Liver (tissue), 9 donors: ENCODE measurements around the gene TSSK2. TPM values are rescaled to one million over a fixed set of nuclear protein-coding genes. Genes with fewer than 3 reads are reported as not detected.

Experiments
- DNase-seq: peaks from one replicate; pipeline ENCODE4 v3.0.0-alpha.2; 2017; ENCODE audit warnings: low spot score
- H3K27ac ChIP-seq, 2 donors: one replicate each; pipeline ENCODE4 v1.7.0; 2013; ENCODE audit warnings: inconsistent platforms in 2 of 2, low read length in 2 of 2, control low read depth in 1 of 2, low read depth in 1 of 2, mild to moderate bottlenecking in 1 of 2
- H3K27me3 ChIP-seq, 4 donors: one replicate each; pipeline versions ENCODE4 v1.6.1 to v1.7.0; 2013; ENCODE audit warnings: low read length in 3 of 4, inconsistent platforms in 1 of 4, mild to moderate bottlenecking in 1 of 4, moderate library complexity in 1 of 4; ENCODE audit not compliant: control insufficient read depth in 4 of 4, insufficient read depth in 4 of 4
- H3K36me3 ChIP-seq, 4 donors: one replicate each; pipeline versions ENCODE4 v1.6.1 to v1.7.0; 2013; ENCODE audit warnings: low read length in 3 of 4, mild to moderate bottlenecking in 3 of 4, low read depth in 1 of 4, moderate library complexity in 1 of 4; ENCODE audit not compliant: control insufficient read depth in 4 of 4, insufficient read depth in 3 of 4
- H3K4me1 ChIP-seq, 4 donors: one replicate each; pipeline versions ENCODE4 v1.6.1 to v1.7.0; 2013; ENCODE audit warnings: low read length in 3 of 4, mild to moderate bottlenecking in 3 of 4, moderate library complexity in 1 of 4; ENCODE audit not compliant: control insufficient read depth in 4 of 4, insufficient read depth in 4 of 4
- H3K4me3 ChIP-seq, 3 donors: one replicate each; pipeline versions ENCODE4 v1.6.1 to v1.7.0; 2013; ENCODE audit warnings: low read length in 3 of 3, control low read depth in 1 of 3, low read depth in 1 of 3, mild to moderate bottlenecking in 1 of 3
- H3K9ac ChIP-seq, 2 donors: one replicate each; pipeline ENCODE4 v1.7.0; 2013; ENCODE audit warnings: low read length in 2 of 2, mild to moderate bottlenecking in 2 of 2, moderate library complexity in 2 of 2, control low read depth in 1 of 2, low read depth in 1 of 2
- H3K9me3 ChIP-seq, 4 donors: one replicate each; pipeline versions ENCODE4 v1.6.1 to v1.7.0; 2013; ENCODE audit warnings: low read length in 3 of 4; ENCODE audit not compliant: control insufficient read depth in 4 of 4
- ATF3 ChIP-seq: IDR thresholded peaks from 2 replicates; pipeline ENCODE4 v1.6.1; 2016; ENCODE audit warnings: antibody characterized with exemption
- CTCF ChIP-seq: fragments of 150-350 bp; IDR thresholded peaks from 2 replicates; pipeline ENCODE4 v1.5.1; 2017; ENCODE audit warnings: improper control_type of control experiment, low read depth, low read length; ENCODE audit not compliant: missing input control
- EGR1 ChIP-seq, 2 donors: IDR thresholded peaks; 2 replicates each; pipeline ENCODE4 v1.6.1; 2016 to 2018; ENCODE audit warnings: antibody characterized with exemption in 2 of 2, low read depth in 2 of 2
- FOXA1 ChIP-seq: IDR thresholded peaks from 2 replicates; pipeline ENCODE4 v1.6.1; 2016; ENCODE audit warnings: antibody characterized with exemption
- FOXA2 ChIP-seq: IDR thresholded peaks from 2 replicates; pipeline ENCODE4 v1.6.1; 2016; ENCODE audit warnings: antibody characterized with exemption
- GABPA ChIP-seq, 2 donors: IDR thresholded peaks in 1 of 2; conservative IDR thresholded peaks in 1 of 2; 2 replicates each; pipeline ENCODE4 v1.6.1; 2016; ENCODE audit warnings: antibody characterized with exemption in 2 of 2, mild to moderate bottlenecking in 1 of 2, moderate library complexity in 1 of 2
- HNF4A ChIP-seq, 2 donors: conservative IDR thresholded peaks; 2 replicates each; pipeline ENCODE4 v1.6.1; 2016; ENCODE audit warnings: antibody characterized with exemption in 2 of 2, mild to moderate bottlenecking in 2 of 2
- HNF4G ChIP-seq: IDR thresholded peaks from 2 replicates; pipeline ENCODE4 v1.6.1; 2016; ENCODE audit warnings: antibody characterized with exemption
- JUND ChIP-seq, 2 donors: IDR thresholded peaks; 2 replicates each; pipeline ENCODE4 v1.6.1; 2016; ENCODE audit warnings: antibody characterized with exemption in 2 of 2
- MAX ChIP-seq: IDR thresholded peaks from 2 replicates; pipeline ENCODE4 v1.6.1; 2016; ENCODE audit warnings: antibody characterized with exemption
- NR2F2 ChIP-seq: IDR thresholded peaks from 2 replicates; pipeline ENCODE4 v1.6.1; 2016; ENCODE audit warnings: antibody characterized with exemption
- RAD21 ChIP-seq, 2 donors: IDR thresholded peaks; 2 replicates each; pipeline ENCODE4 v1.6.1; 2016; ENCODE audit warnings: antibody characterized with exemption in 2 of 2, mild to moderate bottlenecking in 2 of 2
- REST ChIP-seq: IDR thresholded peaks from 2 replicates; pipeline ENCODE4 v1.6.1; 2016; ENCODE audit warnings: antibody characterized with exemption, mild to moderate bottlenecking
- RXRA ChIP-seq, 2 donors: IDR thresholded peaks; 2 replicates each; pipeline ENCODE4 v1.6.1; 2017 to 2018; ENCODE audit warnings: antibody characterized with exemption in 2 of 2, mild to moderate bottlenecking in 1 of 2
- SP1 ChIP-seq: IDR thresholded peaks from 2 replicates; pipeline ENCODE4 v1.6.1; 2018; ENCODE audit warnings: antibody characterized with exemption, mild to moderate bottlenecking
- TAF1 ChIP-seq: conservative IDR thresholded peaks from 2 replicates; pipeline ENCODE4 v1.6.1; 2016; ENCODE audit warnings: antibody characterized with exemption, mild to moderate bottlenecking
- YY1 ChIP-seq: IDR thresholded peaks from 2 replicates; pipeline ENCODE4 v1.6.1; 2016; ENCODE audit warnings: antibody characterized with exemption, mild to moderate bottlenecking
- ZBTB33 ChIP-seq: IDR thresholded peaks from 2 replicates; pipeline ENCODE4 v1.6.1; 2016; ENCODE audit warnings: antibody characterized with exemption
- WGBS: extraction: QIAGEN DNeasy Blood & Tissue Kit; methylation state at CpG from one replicate; pipeline ENCODE4 v1.1.7; 2013; 5-methylcytosine and 5-hydroxymethylcytosine counted together
- polyA plus RNA-seq, 2 donors: library from polyadenylated mRNA; stranded (reverse) in 1 of 2; unstranded in 1 of 2; fragments of 200-250 nt in 1 of 2; fragments of >200 nt in 1 of 2; fragmentation: Nextera tagmentation in 1 of 2; extraction: Ambion mirVana in 1 of 2; gene quantifications; one replicate each; pipeline versions ENCODE4 v1.2.1 to v1.2.3, GENCODE V29; 2013 to 2015
- total RNA-seq, 2 donors: library from RNA; depleted of rRNA; stranded (reverse); fragments of >200 nt; gene quantifications; one replicate each; pipeline ENCODE4 v1.2.3, GENCODE V29; 2014
- donor health status: healthy.
- donor health status: healthy.
- donor health status: healthy.
- donor health status: healthy.
- donor health status: healthy.

TSSK2 gene
- total and polyA plus RNA-seq, 4 donors: 0.08 TPM; not detected in 3

- no peak for TF ChIP-seq ZBTB33
- TF ChIP-seq YY1: no peak
- no peak for TF ChIP-seq HNF4A (conservative IDR thresholded peaks at IDR 0.05)
Measured at GRCh38 chr22:19139974-19140373, 8.9 kb downstream of the TSSK2 start (continued).

GRCh38 chr22:19142394-19142793, 11.3 kb downstream of the TSSK2 start:
- DNase-seq: no peak
- no peak overlapping the region for H3K27ac ChIP-seq
- no peak overlapping the region for H3K4me3 ChIP-seq
- WGBS: 98% methylated on average over 9 of the region's 9 CpGs
- no peaks in the 10 kb centered on the region for H3K27me3 ChIP-seq
- no peak for TF ChIP-seq GABPA (IDR thresholded peaks at IDR 0.05 in 1 of 2, conservative IDR thresholded peaks at IDR 0.05 in 1 of 2)
- TF ChIP-seq CTCF: no peak
- TF ChIP-seq RXRA (IDR thresholded peaks at IDR 0.05): no peak
- no peak for TF ChIP-seq YY1
- TF ChIP-seq JUND (IDR thresholded peaks at IDR 0.05): no peak
- no peak for TF ChIP-seq MAX
- no peak for TF ChIP-seq REST
- TF ChIP-seq ZBTB33: no peak
- no peak for TF ChIP-seq HNF4G
- TF ChIP-seq ATF3: no peak
- TF ChIP-seq FOXA2: no peak
- no peak for TF ChIP-seq FOXA1
- TF ChIP-seq NR2F2: no peak
- TF ChIP-seq SP1: no peak
- no peak for TF ChIP-seq RAD21 (IDR thresholded peaks at IDR 0.05)
- no peak for TF ChIP-seq HNF4A (conservative IDR thresholded peaks at IDR 0.05)
- TF ChIP-seq EGR1 (IDR thresholded peaks at IDR 0.05; ENCODE audit: low read depth in 2 of 2): no peak
- TF ChIP-seq TAF1: no peak
- H3K36me3 ChIP-seq: peaks cover 13 to 46% (median 22%) of the 10 kb centered on the region in 4 donors
- H3K4me1 ChIP-seq: peaks cover 2 to 12% (median 11%) of the 10 kb centered on the region in 4 donors
- no peak overlapping the region for H3K9ac ChIP-seq
- no peaks in the 10 kb centered on the region for H3K9me3 ChIP-seq
